LoVo (cell line): ENCODE results near the gene FBXL7.

ENCODE experiments used
- DNase-seq: peaks from one replicate; pipeline ENCODE4 v3.0.0-alpha.2; 2016; ENCODE audit warnings: low spot score

The FBXL7 gene

DNA sequence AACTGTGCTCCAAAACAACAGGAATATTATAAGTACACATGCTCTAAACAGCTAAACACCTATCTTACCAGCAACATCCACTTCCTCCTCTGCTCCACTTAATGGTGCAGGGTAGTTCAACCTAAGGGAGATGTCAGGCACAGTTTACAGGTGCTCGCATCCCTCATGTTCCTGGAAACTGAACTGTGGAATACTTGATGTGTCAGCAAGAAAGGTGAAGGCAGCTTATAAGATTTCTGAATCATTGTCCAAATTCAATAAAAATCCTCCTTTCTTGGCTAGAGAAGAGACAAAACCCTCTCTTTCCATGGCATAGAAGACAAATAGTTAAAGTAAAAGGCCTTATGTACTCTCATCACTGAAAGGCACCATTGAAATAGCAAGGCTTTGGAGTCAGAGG lies 272.2 kb downstream of the FBXL7 start:
- no peak for DNase-seq

GRCh38 chr5:15774632-15775031 lies 274.7 kb downstream of the FBXL7 start:
- DNase-seq, result no peak

DNA sequence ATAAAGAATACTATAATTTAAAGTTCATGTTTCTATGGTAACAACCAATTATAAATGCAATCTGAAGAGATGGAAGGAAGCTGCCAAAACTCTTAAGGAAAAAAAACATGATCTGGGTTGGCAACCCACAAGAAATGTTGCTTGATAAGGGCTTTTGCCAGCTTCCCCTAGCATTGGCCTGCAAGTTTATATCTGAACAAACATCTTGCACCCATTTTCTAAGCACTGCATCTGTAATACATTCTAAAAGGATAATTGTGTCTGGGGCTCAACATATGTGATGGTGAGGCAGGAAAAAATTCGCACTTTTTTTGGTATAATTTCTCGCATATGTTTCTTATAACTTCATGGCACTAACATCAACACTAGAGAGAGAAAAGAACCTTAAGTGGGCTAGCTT lies 276.4 kb downstream of the FBXL7 start:
- DNase-seq, result no peak

DNA sequence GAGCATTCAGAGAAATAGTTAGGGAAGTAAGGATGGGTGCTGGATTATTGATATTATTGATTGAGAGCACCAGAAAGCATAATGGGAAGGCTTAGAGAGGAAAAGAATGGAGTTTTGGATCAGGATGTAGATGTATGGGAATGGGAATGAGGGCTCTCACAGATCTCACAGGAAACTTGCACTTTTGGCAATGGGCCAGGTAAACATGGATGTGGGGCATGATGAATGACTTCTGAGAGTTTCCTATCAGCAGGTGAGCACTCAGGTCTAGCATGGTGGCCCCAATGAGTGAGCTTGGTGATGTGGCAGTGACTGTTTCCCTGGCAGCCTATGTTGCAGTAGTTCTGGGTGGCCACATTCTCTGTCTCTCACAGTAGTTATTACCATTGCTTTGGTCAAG lies 283.8 kb downstream of the FBXL7 start:
- DNase-seq, result no peak

GRCh38 chr5:15785531-15785981 lies 285.6 kb downstream of the FBXL7 start:
- DNase-seq, result no peak

GRCh38 chr5:15786326-15786725 lies 286.3 kb downstream of the FBXL7 start:
- no peak for DNase-seq

DNA sequence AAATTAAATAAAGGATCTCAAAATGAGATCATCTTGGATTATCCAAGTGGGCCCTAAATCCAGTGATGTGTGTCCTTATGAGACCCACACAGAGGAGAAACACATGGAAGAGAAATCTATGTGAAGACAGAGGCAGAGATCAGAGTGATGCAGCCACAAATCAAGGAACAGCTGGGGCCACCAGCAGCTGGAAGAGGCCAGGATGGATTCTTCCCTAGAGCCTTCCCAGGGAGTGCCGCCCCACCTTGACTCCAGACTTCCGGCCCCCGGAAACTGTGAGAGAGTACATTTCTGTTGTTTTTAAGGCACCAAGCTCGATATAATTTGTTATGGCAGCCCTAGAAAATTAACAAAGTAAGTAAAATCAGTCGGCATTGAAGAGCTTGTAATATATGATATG lies 286.9 kb downstream of the FBXL7 start:
- no peak for DNase-seq

- no peak for DNase-seq
These were observed 287.7 kb downstream of the FBXL7 start for GRCh38 chr5:15787681-15788080.

DNA sequence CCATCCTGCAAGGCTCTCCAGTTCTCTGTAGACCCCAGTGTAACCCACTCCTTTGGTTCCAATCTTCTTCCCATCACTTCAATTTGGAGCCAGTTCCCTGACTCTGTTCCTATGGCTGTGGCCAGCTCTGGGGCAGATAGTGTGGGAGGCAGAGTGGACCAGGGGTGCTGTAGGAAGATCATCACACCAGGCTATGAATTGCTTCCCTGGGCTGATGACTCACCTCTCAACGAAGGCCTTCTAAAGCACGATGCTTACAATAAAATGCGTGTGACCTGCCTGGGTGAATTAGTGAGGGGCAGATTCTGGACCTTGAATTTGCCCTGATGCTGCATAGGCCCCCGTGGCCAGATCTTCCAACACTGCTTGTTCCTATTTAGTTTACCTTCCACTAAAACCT lies 289.7 kb downstream of the FBXL7 start:
- DNase-seq, result no peak

DNA sequence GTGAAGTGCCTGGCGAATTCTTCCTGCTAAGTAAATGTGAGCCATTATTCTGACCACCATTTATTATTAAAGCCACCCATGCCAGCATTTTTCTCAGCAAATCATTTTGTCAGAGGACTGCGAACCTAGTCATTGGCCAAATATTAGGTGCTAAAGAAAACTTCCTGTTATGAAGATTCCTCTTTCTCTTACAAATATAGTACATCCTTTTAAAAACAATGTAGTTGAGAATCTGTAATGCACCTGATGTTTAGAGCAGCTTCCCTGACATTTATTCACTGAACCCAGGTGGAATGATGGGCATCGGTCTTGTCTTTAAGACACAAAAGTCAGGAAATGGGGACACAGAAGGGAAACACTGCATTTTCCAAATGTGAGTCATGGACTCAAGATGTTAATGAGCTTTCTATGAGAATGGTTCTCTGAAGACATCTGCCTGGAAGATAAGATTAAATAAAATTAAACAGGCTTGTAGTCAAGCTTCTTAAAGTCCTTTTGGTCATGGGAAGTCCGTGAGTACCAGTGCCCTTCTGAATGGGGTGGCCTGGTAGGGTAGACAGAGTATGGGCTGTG lies 290.6 kb downstream of the FBXL7 start:
- no peak for DNase-seq

DNA sequence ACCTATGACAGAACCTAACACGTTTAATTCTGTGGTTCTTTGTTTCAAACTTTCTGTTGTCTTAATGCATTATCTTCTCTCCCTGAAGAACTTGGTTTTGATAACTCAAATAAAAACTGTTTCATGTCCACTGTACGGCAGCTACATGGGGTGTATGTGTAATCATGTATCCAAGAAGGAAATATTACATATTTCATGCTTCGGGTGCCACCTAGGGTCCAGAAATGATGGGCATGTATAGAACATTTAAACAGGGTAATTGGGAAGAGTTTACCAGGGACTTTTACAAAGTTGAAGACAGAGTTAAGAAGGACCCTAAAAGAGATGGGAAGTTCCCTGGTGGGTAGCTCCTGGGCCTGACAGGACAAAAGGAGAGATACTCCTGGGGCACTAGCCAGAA lies 291.3 kb downstream of the FBXL7 start:
- no peak for DNase-seq

- no peak for DNase-seq
These were observed 291.9 kb downstream of the FBXL7 start for GRCh38 chr5:15791859-15792258.

GRCh38 chr5:15794052-15794985 lies 294.3 kb downstream of the FBXL7 start:
- DNase-seq, result no peak

GRCh38 chr5:15796096-15796495 lies 296.1 kb downstream of the FBXL7 start:
- DNase-seq, result no peak

- DNase-seq, result no peak
These were observed 296.6 kb downstream of the FBXL7 start for GRCh38 chr5:15796557-15796956.

- no peak for DNase-seq
These were observed 297.1 kb downstream of the FBXL7 start for GRCh38 chr5:15797116-15797515.

GRCh38 chr5:15798006-15798405 lies 298.0 kb downstream of the FBXL7 start:
- DNase-seq, result no peak

DNA sequence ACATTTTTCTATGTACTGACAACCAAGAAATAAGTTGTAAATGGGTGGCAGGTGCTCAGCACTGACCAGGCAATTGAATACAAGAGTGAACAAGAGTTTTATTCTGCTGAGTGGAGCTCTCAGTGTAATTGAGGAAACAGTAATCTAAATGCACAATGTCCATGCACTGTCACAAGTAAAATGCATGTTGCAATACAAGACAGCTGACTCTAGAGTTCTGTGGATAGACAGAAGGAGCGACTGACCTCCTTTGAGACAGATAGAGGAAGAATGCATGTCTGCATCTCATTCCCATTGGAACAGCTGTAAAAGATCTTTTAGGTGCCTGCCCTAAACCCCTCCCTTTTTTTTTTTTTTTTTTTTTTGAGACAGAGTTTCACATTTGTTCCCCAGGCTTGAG lies 299.0 kb downstream of the FBXL7 start:
- no peak for DNase-seq

- DNase-seq, result no peak
These were observed 299.6 kb downstream of the FBXL7 start for GRCh38 chr5:15799612-15800011.

DNA sequence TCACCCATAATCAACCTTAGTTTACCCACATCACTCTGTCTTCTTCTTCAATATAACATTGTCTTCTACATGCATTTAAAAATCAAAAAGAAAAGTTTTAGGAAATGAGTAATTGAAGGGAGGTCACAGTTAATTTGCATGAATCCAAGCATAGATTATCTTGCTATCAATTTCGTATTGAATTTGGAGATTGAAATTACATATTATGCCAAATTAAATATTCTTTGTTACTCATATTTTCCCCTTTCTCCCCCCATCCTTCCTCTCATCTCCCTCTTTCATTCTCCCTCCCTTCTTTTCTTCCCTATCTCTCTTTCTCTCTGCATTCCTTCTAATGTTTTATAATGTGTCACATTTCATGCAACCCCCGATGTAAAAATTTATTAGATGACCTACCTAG lies 303.3 kb downstream of the FBXL7 start:
- DNase-seq, result no peak

DNA sequence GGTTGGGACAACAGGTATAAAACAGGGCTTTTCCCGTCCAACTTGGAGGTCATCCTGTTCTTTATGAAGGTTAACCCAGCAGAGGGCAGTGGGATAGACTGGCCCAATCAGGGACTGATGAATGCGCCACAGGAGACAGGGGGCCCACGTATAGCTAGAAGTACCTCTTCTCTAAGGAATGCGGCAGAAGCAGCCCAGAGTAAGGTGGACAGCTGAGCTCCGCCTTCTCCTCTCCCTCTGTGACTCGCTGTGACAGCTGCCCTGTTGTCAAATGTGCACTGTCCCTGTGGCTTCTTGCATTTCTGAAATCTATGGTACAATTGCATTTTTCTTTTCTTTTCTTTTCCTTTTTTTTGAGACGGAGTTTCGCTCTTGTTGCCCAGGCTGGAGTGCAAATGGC lies 306.6 kb downstream of the FBXL7 start:
- no peak for DNase-seq

GRCh38 chr5:15807248-15807647 lies 307.3 kb downstream of the FBXL7 start:
- no peak for DNase-seq

DNA sequence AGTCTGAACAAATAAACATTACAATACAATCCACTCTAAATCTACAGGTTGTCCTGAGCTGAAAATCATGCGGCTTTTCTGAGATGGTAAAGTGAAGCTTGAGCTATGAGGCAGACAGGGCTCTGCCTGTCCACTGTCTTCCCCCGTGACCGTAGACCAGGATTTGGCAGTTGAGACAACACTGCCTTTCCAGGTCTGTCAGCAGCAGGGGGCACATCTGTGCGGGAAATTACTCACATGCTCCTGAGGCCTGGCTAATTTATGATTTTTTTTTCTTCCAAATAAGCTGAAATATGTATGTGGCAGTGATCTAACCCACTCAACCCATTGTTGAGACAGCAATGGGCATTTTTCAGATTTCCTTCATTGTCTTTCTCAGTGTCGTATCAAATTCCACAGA lies 307.9 kb downstream of the FBXL7 start:
- DNase-seq, result no peak

GRCh38 chr5:15808577-15808976 lies 308.6 kb downstream of the FBXL7 start:
- no peak for DNase-seq
